HEK293 (cell line): ENCODE results near the gene DNAJA3.

Experiments
- CTCF ChIA-PET: fragments of 350-600 bp; formaldehyde crosslinking; extraction: SDS; loops from one replicate; lab custom pipeline; 2021; ENCODE audit warnings: antibody characterized with exemption; lab: Yijun Ruan, JAX
- POLR2A ChIA-PET: fragments of 300-600 bp; formaldehyde crosslinking; extraction: SDS; loops from one replicate; lab custom pipeline; 2020; ENCODE audit warnings: antibody characterized with exemption, inconsistent platforms; lab: Yijun Ruan, JAX
- H3K27ac ChIP-seq: fragments of 200-500 bp; sonication (Bioruptor generic); 2 replicates; pipeline ENCODE4 v1.5.1; 2014; ENCODE audit warnings: low read depth, low read length, control low read depth, inconsistent platforms; ENCODE audit errors: extremely low read depth
- H3K36me3 ChIP-seq, 2 experiments: fragments of 200-500 bp in 1 of 2; sonication (Bioruptor generic) in 1 of 2; 1 replicate in 1 of 2; 2 replicates in 1 of 2; pipeline ENCODE4 v1.5.1; 2014 to 2017; ENCODE audit warnings: inconsistent platforms in 2 of 2, low read length in 2 of 2; ENCODE audit not compliant: control insufficient read depth in 2 of 2, insufficient read depth in 1 of 2
- H3K4me1 ChIP-seq: fragments of 200-500 bp; sonication (Bioruptor generic); 2 replicates; pipeline ENCODE4 v1.5.1; 2014; ENCODE audit warnings: mild to moderate bottlenecking, low read length, inconsistent platforms; ENCODE audit not compliant: control insufficient read depth, insufficient read depth
- H3K4me3 ChIP-seq: 2 replicates; pipeline ENCODE4 v1.5.1; 2011; ENCODE audit warnings: low read depth, mild to moderate bottlenecking, control low read depth, low read length, moderate library complexity
- H3K9me3 ChIP-seq: fragments of 200-500 bp; sonication (Bioruptor generic); 2 replicates; pipeline ENCODE4 v1.5.1; 2014; ENCODE audit warnings: low read depth, low read length, inconsistent platforms; ENCODE audit not compliant: control insufficient read depth, insufficient read depth
- BCL11A ChIP-seq: fragments of 450-650 bp; formaldehyde crosslinking; IDR thresholded peaks from 2 replicates; pipeline ENCODE4 v1.5.1; 2016; ENCODE audit warnings: low read depth, missing biosample characterization, missing genetic modification characterization
- GFI1B ChIP-seq: fragments of 450-650 bp; formaldehyde crosslinking; IDR thresholded peaks from 2 replicates; pipeline ENCODE4 v1.5.1; 2016; ENCODE audit warnings: missing biosample characterization, missing genetic modification characterization
- GLIS1 ChIP-seq: fragments of 450-650 bp; formaldehyde crosslinking; IDR thresholded peaks from 2 replicates; pipeline ENCODE4 v1.5.1; 2016; ENCODE audit warnings: missing biosample characterization, missing genetic modification characterization
- IKZF3 ChIP-seq: fragments of 450-650 bp; IDR thresholded peaks from 2 replicates; pipeline ENCODE4 v1.5.0; 2018; ENCODE audit warnings: missing biosample characterization, mild to moderate bottlenecking, missing genetic modification characterization, moderate library complexity
- KLF16 ChIP-seq: fragments of 450-650 bp; formaldehyde crosslinking; IDR thresholded peaks from 2 replicates; pipeline ENCODE4 v1.5.1; 2017; ENCODE audit warnings: missing biosample characterization, missing genetic modification characterization
- KLF9 ChIP-seq: fragments of 450-650 bp; formaldehyde crosslinking; IDR thresholded peaks from 2 replicates; pipeline ENCODE4 v1.5.1; 2016; ENCODE audit warnings: missing biosample characterization, missing genetic modification characterization, low read depth
- RBAK ChIP-seq: fragments of 450-650 bp; formaldehyde crosslinking; IDR thresholded peaks from 2 replicates; pipeline ENCODE4 v1.5.1; 2016; ENCODE audit warnings: missing biosample characterization, missing genetic modification characterization
- YY2 ChIP-seq: fragments of 450-650 bp; formaldehyde crosslinking; IDR thresholded peaks from 2 replicates; pipeline ENCODE4 v1.5.1; 2016; ENCODE audit warnings: missing biosample characterization, missing genetic modification characterization
- ZFP41 ChIP-seq: fragments of 450-650 bp; formaldehyde crosslinking; IDR thresholded peaks from 2 replicates; pipeline ENCODE4 v1.5.1; 2016; ENCODE audit warnings: missing biosample characterization, missing genetic modification characterization, borderline replicate concordance
- ZNF169 ChIP-seq: fragments of 450-650 bp; formaldehyde crosslinking; IDR thresholded peaks from 2 replicates; pipeline ENCODE4 v1.5.1; 2016; ENCODE audit warnings: missing biosample characterization, missing genetic modification characterization
- ZNF175 ChIP-seq: fragments of 450-650 bp; formaldehyde crosslinking; IDR thresholded peaks from 2 replicates; pipeline ENCODE4 v1.5.1; 2016; ENCODE audit warnings: missing biosample characterization, missing genetic modification characterization
- ZNF19 ChIP-seq: fragments of 450-650 bp; formaldehyde crosslinking; IDR thresholded peaks from 2 replicates; pipeline ENCODE4; 2016; ENCODE audit warnings: missing biosample characterization, missing genetic modification characterization, low read depth
- ZNF292 ChIP-seq: fragments of 450-650 bp; formaldehyde crosslinking; IDR thresholded peaks from 2 replicates; pipeline ENCODE4 v1.5.1; 2016; ENCODE audit warnings: low read depth, missing biosample characterization, missing genetic modification characterization, borderline replicate concordance
- ZNF341 ChIP-seq: fragments of 450-650 bp; formaldehyde crosslinking; IDR thresholded peaks from 2 replicates; pipeline ENCODE4; 2016; ENCODE audit warnings: low read depth, missing biosample characterization, missing genetic modification characterization
- ZNF510 ChIP-seq: fragments of 450-650 bp; formaldehyde crosslinking; IDR thresholded peaks from 2 replicates; pipeline ENCODE4 v1.5.1; 2018; ENCODE audit warnings: mild to moderate bottlenecking, missing genetic modification characterization, missing biosample characterization; ENCODE audit not compliant: insufficient replicate concordance
- ZNF514 ChIP-seq: fragments of 450-650 bp; formaldehyde crosslinking; IDR thresholded peaks from 2 replicates; pipeline ENCODE4 v1.5.1; 2016; ENCODE audit warnings: missing biosample characterization, missing genetic modification characterization
- ZNF555 ChIP-seq: fragments of 450-650 bp; formaldehyde crosslinking; conservative IDR thresholded peaks from 2 replicates; pipeline ENCODE4 v1.5.1; 2017; ENCODE audit warnings: missing biosample characterization, mild to moderate bottlenecking, missing genetic modification characterization, inconsistent platforms
- ZNF626 ChIP-seq: fragments of 450-650 bp; sonication (Bioruptor Pico); formaldehyde crosslinking; IDR thresholded peaks from 2 replicates; pipeline ENCODE4 v1.5.1; 2018; ENCODE audit warnings: missing biosample characterization, missing genetic modification characterization, inconsistent platforms
- ZNF660 ChIP-seq: fragments of 450-650 bp; IDR thresholded peaks from 2 replicates; pipeline ENCODE4 v1.5.1; 2018; ENCODE audit warnings: missing biosample characterization, mild to moderate bottlenecking, missing genetic modification characterization
- ZNF664 ChIP-seq: fragments of 450-650 bp; formaldehyde crosslinking; IDR thresholded peaks from 2 replicates; pipeline ENCODE4 v1.5.1; 2016; ENCODE audit warnings: missing biosample characterization, missing genetic modification characterization
- ZSCAN30 ChIP-seq: fragments of 450-650 bp; IDR thresholded peaks from 2 replicates; pipeline ENCODE4 v1.5.1; 2018; ENCODE audit warnings: missing biosample characterization, mild to moderate bottlenecking, missing genetic modification characterization, moderate library complexity
- TF ChIP-seq, protein P1 (sequence below): fragments of 450-650 bp; formaldehyde crosslinking; IDR thresholded peaks from 2 replicates; pipeline ENCODE4; 2016; ENCODE audit warnings: missing biosample characterization, missing genetic modification characterization
- TF ChIP-seq, protein P2 (sequence below): fragments of 450-650 bp; formaldehyde crosslinking; IDR thresholded peaks from 2 replicates; pipeline ENCODE4 v1.5.1; 2016; ENCODE audit warnings: missing biosample characterization, missing genetic modification characterization
- TF ChIP-seq, protein P3 (sequence below): fragments of 450-650 bp; formaldehyde crosslinking; IDR thresholded peaks from 2 replicates; pipeline ENCODE4 v1.5.1; 2016; ENCODE audit warnings: missing biosample characterization, missing genetic modification characterization, low read depth
- TF ChIP-seq, protein P4 (sequence below): fragments of 450-650 bp; formaldehyde crosslinking; IDR thresholded peaks from 2 replicates; pipeline ENCODE4 v1.5.1; 2016; ENCODE audit warnings: missing biosample characterization, missing genetic modification characterization
- TF ChIP-seq, protein P5 (sequence below): fragments of 450-650 bp; formaldehyde crosslinking; IDR thresholded peaks from 2 replicates; pipeline ENCODE4 v1.5.1; 2016; ENCODE audit warnings: missing biosample characterization, missing genetic modification characterization
- TF ChIP-seq, protein P6 (sequence below): fragments of 450-650 bp; formaldehyde crosslinking; IDR thresholded peaks from 2 replicates; pipeline ENCODE4 v1.5.1; 2016; ENCODE audit warnings: missing biosample characterization, missing genetic modification characterization

Gene DNAJA3

DNA sequence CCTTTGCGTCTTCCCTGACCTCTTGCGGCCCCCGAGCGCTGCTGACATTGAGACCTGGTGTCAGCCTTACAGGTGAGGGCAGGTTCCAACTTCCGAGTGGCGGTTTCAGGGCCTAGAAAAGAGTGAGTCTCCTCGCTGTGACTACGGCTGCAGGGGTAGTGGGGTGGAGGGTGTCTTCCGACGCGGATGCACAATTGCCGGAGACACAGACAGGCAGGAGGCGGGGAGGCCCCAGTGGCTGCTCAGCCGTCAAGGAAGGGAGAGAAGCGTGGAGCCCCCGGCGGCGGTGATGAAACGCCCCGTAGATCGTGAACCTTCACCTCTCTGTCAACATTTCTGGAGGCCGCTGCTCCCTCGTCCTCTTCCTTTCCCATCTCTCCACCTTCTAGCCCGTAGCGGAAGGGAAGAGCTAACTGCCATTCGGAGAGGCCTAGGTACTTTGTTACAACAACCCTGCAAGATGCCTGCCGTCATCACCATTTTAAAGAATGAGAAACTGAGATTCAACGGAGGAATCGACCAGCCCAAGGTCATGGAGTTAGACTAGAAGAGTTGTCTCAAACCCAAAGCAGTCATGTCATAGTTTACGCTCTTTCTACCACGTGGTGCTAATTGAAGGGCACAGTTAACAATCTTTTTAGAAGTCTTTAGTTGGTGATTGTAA, 485 bp downstream of the DNAJA3 start (continued):
- TF ChIP-seq ZNF555 (tag by site-specific recombination), result no peak
- TF ChIP-seq BCL11A (tag by site-specific recombination), result no peak
- TF ChIP-seq ZNF510 (tag by site-specific recombination), result no peak
- TF ChIP-seq ZNF341, result no peak
- no peak for TF ChIP-seq GLIS1 (tag by site-specific recombination)
- TF ChIP-seq IKZF3 (tag by site-specific recombination), result no peak
- no peak for TF ChIP-seq KLF16 (tag by site-specific recombination)
- peak; percentile 36; the same call in 1 of the 2 replicates for TF ChIP-seq GFI1B
- TF ChIP-seq ZFP41 (tag by site-specific recombination), result no peak
- TF ChIP-seq, protein P1, sequence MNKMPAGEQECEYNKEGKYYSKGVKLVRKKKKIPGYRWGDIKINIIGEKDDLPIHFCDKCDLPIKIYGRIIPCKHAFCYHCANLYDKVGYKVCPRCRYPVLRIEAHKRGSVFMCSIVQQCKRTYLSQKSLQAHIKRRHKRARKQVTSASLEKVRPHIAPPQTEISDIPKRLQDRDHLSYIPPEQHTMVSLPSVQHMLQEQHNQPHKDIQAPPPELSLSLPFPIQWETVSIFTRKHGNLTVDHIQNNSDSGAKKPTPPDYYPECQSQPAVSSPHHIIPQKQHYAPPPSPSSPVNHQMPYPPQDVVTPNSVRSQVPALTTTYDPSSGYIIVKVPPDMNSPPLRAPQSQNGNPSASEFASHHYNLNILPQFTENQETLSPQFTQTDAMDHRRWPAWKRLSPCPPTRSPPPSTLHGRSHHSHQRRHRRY (tag by site-specific recombination), result no peak
- no peak for TF ChIP-seq ZNF626 (tag by site-specific recombination)
- 0 out of 2 replicates have a peak, but pooled peaks have one; percentile 57 for TF ChIP-seq ZNF664 (tag by site-specific recombination)
- TF ChIP-seq RBAK, result no peak
- TF ChIP-seq, protein P2, sequence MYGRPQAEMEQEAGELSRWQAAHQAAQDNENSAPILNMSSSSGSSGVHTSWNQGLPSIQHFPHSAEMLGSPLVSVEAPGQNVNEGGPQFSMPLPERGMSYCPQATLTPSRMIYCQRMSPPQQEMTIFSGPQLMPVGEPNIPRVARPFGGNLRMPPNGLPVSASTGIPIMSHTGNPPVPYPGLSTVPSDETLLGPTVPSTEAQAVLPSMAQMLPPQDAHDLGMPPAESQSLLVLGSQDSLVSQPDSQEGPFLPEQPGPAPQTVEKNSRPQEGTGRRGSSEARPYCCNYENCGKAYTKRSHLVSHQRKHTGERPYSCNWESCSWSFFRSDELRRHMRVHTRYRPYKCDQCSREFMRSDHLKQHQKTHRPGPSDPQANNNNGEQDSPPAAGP (tag by site-specific recombination), result no peak
- no peak for TF ChIP-seq ZNF19 (tag by site-specific recombination)
- TF ChIP-seq, protein P3, sequence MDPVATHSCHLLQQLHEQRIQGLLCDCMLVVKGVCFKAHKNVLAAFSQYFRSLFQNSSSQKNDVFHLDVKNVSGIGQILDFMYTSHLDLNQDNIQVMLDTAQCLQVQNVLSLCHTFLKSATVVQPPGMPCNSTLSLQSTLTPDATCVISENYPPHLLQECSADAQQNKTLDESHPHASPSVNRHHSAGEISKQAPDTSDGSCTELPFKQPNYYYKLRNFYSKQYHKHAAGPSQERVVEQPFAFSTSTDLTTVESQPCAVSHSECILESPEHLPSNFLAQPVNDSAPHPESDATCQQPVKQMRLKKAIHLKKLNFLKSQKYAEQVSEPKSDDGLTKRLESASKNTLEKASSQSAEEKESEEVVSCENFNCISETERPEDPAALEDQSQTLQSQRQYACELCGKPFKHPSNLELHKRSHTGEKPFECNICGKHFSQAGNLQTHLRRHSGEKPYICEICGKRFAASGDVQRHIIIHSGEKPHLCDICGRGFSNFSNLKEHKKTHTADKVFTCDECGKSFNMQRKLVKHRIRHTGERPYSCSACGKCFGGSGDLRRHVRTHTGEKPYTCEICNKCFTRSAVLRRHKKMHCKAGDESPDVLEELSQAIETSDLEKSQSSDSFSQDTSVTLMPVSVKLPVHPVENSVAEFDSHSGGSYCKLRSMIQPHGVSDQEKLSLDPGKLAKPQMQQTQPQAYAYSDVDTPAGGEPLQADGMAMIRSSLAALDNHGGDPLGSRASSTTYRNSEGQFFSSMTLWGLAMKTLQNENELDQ (tag by site-specific recombination), result no peak
- TF ChIP-seq ZNF660 (tag by site-specific recombination), result no peak
- TF ChIP-seq, protein P4, sequence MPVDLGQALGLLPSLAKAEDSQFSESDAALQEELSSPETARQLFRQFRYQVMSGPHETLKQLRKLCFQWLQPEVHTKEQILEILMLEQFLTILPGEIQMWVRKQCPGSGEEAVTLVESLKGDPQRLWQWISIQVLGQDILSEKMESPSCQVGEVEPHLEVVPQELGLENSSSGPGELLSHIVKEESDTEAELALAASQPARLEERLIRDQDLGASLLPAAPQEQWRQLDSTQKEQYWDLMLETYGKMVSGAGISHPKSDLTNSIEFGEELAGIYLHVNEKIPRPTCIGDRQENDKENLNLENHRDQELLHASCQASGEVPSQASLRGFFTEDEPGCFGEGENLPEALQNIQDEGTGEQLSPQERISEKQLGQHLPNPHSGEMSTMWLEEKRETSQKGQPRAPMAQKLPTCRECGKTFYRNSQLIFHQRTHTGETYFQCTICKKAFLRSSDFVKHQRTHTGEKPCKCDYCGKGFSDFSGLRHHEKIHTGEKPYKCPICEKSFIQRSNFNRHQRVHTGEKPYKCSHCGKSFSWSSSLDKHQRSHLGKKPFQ (tag by site-specific recombination), result no peak
- TF ChIP-seq ZNF292, result no peak

DNA sequence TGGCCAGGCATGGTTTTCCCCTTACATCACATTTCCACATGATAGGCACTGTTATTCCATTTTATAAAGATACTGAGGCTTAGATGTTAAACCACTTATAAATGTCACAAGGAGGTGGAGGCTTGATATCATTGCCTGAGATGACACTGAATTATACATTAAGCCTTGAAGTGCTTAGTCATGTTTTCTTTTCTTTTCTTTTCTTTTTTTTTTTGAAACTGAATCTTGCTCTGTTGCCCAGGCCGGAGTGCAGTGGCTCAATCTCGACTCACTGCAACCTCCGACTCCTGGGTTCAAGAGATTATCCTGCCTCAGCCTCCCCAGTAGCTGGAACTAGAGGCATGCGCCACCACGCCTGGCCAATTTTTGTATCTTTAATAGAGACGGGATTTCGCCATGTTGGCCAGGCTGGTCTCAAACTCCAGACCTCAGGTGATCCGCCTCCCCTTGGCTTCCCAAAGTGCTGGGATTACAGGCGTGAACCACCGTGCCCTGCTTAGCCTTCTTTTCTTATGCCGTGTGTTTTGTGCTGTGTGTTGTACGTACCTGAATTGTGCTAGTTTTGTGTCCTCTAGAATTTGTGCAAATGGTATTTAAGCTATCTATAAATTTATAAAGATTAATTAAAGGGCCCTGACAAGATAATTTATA, 1.2 kb downstream of the DNAJA3 start:
- ChIA-PET CTCF (interaction anchor here (0.6 to 1.0 kb wide), 2 partner anchors 22 to 155 kb away, joined by 3 read pairs; no protein-coding TSS in a partner anchor), POLR2A (no interaction called here)
- peak overlapping the region; percentile 90; the same call in 1 of the 2 replicates for H3K27ac ChIP-seq
- peak overlapping the region; percentile 94 for H3K4me3 ChIP-seq
- peaks cover 4% of the 10 kb centered on the region for H3K4me1 ChIP-seq
- peaks cover 9 to 34% of the 10 kb centered on the region in 2 experiments; a peak in 2 of 3 replicates for H3K36me3 ChIP-seq
- no peaks in the 10 kb centered on the region for H3K9me3 ChIP-seq
- TF ChIP-seq, protein P5, sequence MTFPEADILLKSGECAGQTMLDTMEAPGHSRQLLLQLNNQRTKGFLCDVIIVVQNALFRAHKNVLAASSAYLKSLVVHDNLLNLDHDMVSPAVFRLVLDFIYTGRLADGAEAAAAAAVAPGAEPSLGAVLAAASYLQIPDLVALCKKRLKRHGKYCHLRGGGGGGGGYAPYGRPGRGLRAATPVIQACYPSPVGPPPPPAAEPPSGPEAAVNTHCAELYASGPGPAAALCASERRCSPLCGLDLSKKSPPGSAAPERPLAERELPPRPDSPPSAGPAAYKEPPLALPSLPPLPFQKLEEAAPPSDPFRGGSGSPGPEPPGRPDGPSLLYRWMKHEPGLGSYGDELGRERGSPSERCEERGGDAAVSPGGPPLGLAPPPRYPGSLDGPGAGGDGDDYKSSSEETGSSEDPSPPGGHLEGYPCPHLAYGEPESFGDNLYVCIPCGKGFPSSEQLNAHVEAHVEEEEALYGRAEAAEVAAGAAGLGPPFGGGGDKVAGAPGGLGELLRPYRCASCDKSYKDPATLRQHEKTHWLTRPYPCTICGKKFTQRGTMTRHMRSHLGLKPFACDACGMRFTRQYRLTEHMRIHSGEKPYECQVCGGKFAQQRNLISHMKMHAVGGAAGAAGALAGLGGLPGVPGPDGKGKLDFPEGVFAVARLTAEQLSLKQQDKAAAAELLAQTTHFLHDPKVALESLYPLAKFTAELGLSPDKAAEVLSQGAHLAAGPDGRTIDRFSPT (tag by site-specific recombination), result no peak
- no peak for TF ChIP-seq YY2 (tag by site-specific recombination)
- TF ChIP-seq, protein P6, sequence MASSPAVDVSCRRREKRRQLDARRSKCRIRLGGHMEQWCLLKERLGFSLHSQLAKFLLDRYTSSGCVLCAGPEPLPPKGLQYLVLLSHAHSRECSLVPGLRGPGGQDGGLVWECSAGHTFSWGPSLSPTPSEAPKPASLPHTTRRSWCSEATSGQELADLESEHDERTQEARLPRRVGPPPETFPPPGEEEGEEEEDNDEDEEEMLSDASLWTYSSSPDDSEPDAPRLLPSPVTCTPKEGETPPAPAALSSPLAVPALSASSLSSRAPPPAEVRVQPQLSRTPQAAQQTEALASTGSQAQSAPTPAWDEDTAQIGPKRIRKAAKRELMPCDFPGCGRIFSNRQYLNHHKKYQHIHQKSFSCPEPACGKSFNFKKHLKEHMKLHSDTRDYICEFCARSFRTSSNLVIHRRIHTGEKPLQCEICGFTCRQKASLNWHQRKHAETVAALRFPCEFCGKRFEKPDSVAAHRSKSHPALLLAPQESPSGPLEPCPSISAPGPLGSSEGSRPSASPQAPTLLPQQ (tag by site-specific recombination), result no peak
- TF ChIP-seq ZNF169, result no peak
- no peak for TF ChIP-seq ZNF514 (tag by site-specific recombination)
- TF ChIP-seq ZSCAN30 (tag by site-specific recombination), result no peak
- TF ChIP-seq ZNF664 (tag by site-specific recombination), result no peak
- TF ChIP-seq ZNF175 (tag by site-specific recombination), result no peak
- no peak for TF ChIP-seq KLF9 (tag by site-specific recombination)
